Neuronal stem cell (in vitro differentiated cells): Measurements from ENCODE around the gene BMS1.

ENCODE experiments used
- DNase-seq: peaks from one replicate; pipeline ENCODE4 v3.0.0-alpha.2; 2013; ENCODE audit warnings: low spot score
- H2AFZ ChIP-seq: one replicate; pipeline ENCODE4 v1.6.1; 2013; ENCODE audit warnings: mild to moderate bottlenecking, low read length, inconsistent platforms
- H2AK5ac ChIP-seq: 2 replicates; pipeline ENCODE4 v1.6.1; 2013; ENCODE audit warnings: low read depth, mild to moderate bottlenecking, inconsistent platforms, low read length, moderate library complexity, mixed read lengths
- H2BK120ac ChIP-seq: 2 replicates; pipeline ENCODE4 v1.6.1; 2013; ENCODE audit warnings: low read depth, mild to moderate bottlenecking, inconsistent platforms, low read length, moderate library complexity, mixed read lengths
- H2BK12ac ChIP-seq: one replicate; pipeline ENCODE4 v1.6.1; 2013; ENCODE audit warnings: low read length, inconsistent platforms
- H2BK15ac ChIP-seq: 2 replicates; pipeline ENCODE4 v1.6.1; 2013; ENCODE audit warnings: mild to moderate bottlenecking, low read length, inconsistent platforms, mixed read lengths
- H2BK5ac ChIP-seq: one replicate; pipeline ENCODE4 v1.6.1; 2013; ENCODE audit warnings: inconsistent platforms, mild to moderate bottlenecking, low read length, moderate library complexity
- H3K14ac ChIP-seq: one replicate; pipeline ENCODE4 v1.6.1; 2013; ENCODE audit warnings: low read length, inconsistent platforms
- H3K18ac ChIP-seq: 2 replicates; pipeline ENCODE4 v1.6.1; 2013; ENCODE audit warnings: low read length, inconsistent platforms
- H3K23ac ChIP-seq: 2 replicates; pipeline ENCODE4 v1.6.1; 2013; ENCODE audit warnings: low read depth, mild to moderate bottlenecking, mixed read lengths, low read length, inconsistent platforms; ENCODE audit not compliant: poor library complexity
- H3K27ac ChIP-seq: replicated peaks from 3 replicates; pipeline ENCODE4 v1.5.1; 2013; ENCODE audit warnings: low read length, inconsistent platforms
- H3K27me3 ChIP-seq, 3 experiments: 2 replicates each; pipeline ENCODE4 v1.6.1; 2013; ENCODE audit warnings: low read length in 3 of 3, mild to moderate bottlenecking in 2 of 3, inconsistent platforms in 1 of 3, low read depth in 1 of 3, mixed read lengths in 1 of 3, moderate library complexity in 1 of 3; ENCODE audit not compliant: control insufficient read depth in 3 of 3, insufficient read depth in 3 of 3
- H3K36me3 ChIP-seq, 2 donors: replicated peaks in 1 of 2; 2 replicates each; pipeline ENCODE4 v1.6.1; 2013; ENCODE audit warnings: low read length in 2 of 2; ENCODE audit not compliant: control insufficient read depth in 2 of 2, insufficient read depth in 2 of 2
- H3K4ac ChIP-seq: 2 replicates; pipeline ENCODE4 v1.6.1; 2013; ENCODE audit warnings: inconsistent platforms, mild to moderate bottlenecking, low read length, moderate library complexity
- H3K4me1 ChIP-seq, 2 donors: 1 replicate in 1 of 2; 2 replicates in 1 of 2; pipeline ENCODE4 v1.6.1; 2013; ENCODE audit warnings: low read length in 2 of 2, low read depth in 1 of 2; ENCODE audit not compliant: control insufficient read depth in 2 of 2, insufficient read depth in 1 of 2
- H3K4me2 ChIP-seq: one replicate; pipeline ENCODE4 v1.6.1; 2013; ENCODE audit warnings: mild to moderate bottlenecking, low read length, inconsistent platforms; ENCODE audit not compliant: insufficient read depth, poor library complexity, severe bottlenecking
- H3K4me3 ChIP-seq, 2 donors: 2 replicates each; pipeline ENCODE4 v1.5.1; 2013; ENCODE audit warnings: low read length in 2 of 2, mild to moderate bottlenecking in 2 of 2, inconsistent platforms in 1 of 2, moderate library complexity in 1 of 2
- H3K79me1 ChIP-seq: one replicate; pipeline ENCODE4 v1.6.1; 2013; ENCODE audit warnings: low read depth, mild to moderate bottlenecking, inconsistent platforms, low read length, moderate library complexity
- H3K9ac ChIP-seq: one replicate; pipeline ENCODE4 v1.6.1; 2013; ENCODE audit warnings: mild to moderate bottlenecking, low read depth, low read length, inconsistent platforms; ENCODE audit not compliant: poor library complexity
- H3K9me3 ChIP-seq, 2 donors: replicated peaks in 1 of 2; 2 replicates each; pipeline versions ENCODE3 to v1.6.1; 2013; ENCODE audit warnings: low read length in 2 of 2, mild to moderate bottlenecking in 2 of 2, inconsistent platforms in 1 of 2, low read depth in 1 of 2, mixed read lengths in 1 of 2, moderate library complexity in 1 of 2; ENCODE audit not compliant: control insufficient read depth in 2 of 2, insufficient read depth in 1 of 2
- H4K8ac ChIP-seq: one replicate; pipeline ENCODE4 v1.6.1; 2013; ENCODE audit warnings: low read depth, mild to moderate bottlenecking, inconsistent platforms, low read length, moderate library complexity
- H4K91ac ChIP-seq: one replicate; pipeline ENCODE4 v1.6.1; 2013; ENCODE audit warnings: low read length, low read depth, mild to moderate bottlenecking, inconsistent platforms; ENCODE audit not compliant: poor library complexity
- WGBS, 2 donors: extraction: QIAGEN DNeasy Blood & Tissue Kit; methylation state at CpG; one replicate each; pipeline ENCODE4 v1.1.7; 2013; ENCODE audit warnings: missing lambda C conversion rate in 2 of 2, mixed read lengths in 1 of 2; ENCODE audit not compliant: insufficient read length in 2 of 2, insufficient replicate concordance in 1 of 2; ENCODE audit errors: extremely low coverage in 2 of 2; 5-methylcytosine and 5-hydroxymethylcytosine counted together

The BMS1 gene

DNA sequence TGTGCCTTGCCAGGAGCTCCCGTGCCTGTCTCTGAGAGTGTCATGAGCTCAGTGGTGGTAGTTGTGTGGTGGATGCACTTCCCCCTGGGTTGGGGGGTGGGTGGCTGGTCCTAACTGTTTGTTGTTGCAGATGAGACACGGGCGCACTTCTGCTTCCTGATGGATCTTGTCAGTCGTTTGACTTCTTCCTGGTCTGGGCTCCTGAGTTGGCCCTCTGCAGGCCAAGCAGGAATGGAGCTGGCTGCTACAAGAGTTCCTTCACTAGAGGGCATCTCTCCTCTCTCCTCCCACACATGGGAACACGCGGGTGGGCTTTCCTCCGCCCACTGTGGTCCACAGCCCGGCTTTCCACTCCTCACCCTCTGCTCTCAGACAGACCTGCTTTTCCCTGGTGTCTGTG is 82.0 kb downstream of the BMS1 start:
- H2BK15ac ChIP-seq = no peak overlapping the region
- H3K9ac ChIP-seq = no peak overlapping the region
- H3K4me1 ChIP-seq = no peaks in the 10 kb centered on the region
- H3K27ac ChIP-seq = no peak overlapping the region
- H3K4ac ChIP-seq = no peak overlapping the region
- H3K4me3 ChIP-seq = no peak overlapping the region
- H3K18ac ChIP-seq = peak overlapping the region; percentile 53
- no peak overlapping the region for H3K23ac ChIP-seq
- no CpG with 5 or more reads among the region's 8 CpGs for WGBS, 2 donors
- no peak overlapping the region for H4K8ac ChIP-seq
- no peak for DNase-seq
- no peak overlapping the region for H4K91ac ChIP-seq
- no peak overlapping the region for H3K14ac ChIP-seq
- H2BK120ac ChIP-seq = no peak overlapping the region
- H3K36me3 ChIP-seq = no peaks in the 10 kb centered on the region
- no peaks in the 10 kb centered on the region for H3K79me1 ChIP-seq
- no peak overlapping the region for H3K4me2 ChIP-seq
- H2BK12ac ChIP-seq = no peak overlapping the region
- H3K9me3 ChIP-seq = no peaks in the 10 kb centered on the region
- no peak overlapping the region for H2AK5ac ChIP-seq
- H2BK5ac ChIP-seq = no peak overlapping the region
- peaks cover 0 to 13% (median 0%) of the 10 kb centered on the region in 3 experiments for H3K27me3 ChIP-seq
- H2AFZ ChIP-seq = no peak overlapping the region

DNA sequence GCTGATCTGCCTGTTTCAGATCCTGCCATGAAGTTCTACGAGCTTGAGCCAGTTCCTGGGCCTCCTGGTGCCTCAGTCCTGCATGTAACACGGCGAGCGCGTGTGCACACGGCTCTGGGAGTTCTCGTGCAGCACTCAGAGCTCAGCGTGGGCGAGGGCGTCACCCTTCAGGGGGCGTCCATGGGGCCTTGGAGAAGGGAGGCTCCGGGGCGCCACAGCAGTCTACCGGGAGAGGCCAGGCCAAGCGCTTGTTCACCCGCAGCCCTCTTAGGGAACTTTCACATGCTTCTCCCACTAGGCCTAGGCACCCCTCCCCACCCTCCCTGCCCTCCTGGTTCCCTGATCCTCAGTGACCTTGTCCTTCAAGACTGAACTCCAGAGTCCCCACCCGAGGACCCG is 83.1 kb downstream of the BMS1 start:
- Histone ChIP-seq H4K8ac (no peak overlapping the region), H3K18ac (no peak overlapping the region), H3K14ac (no peak overlapping the region), H3K79me1 (no peaks in the 10 kb centered on the region), H3K4me2 (no peak overlapping the region), H2BK120ac (no peak overlapping the region), H3K4ac (no peak overlapping the region), H3K4me1 (no peaks in the 10 kb centered on the region), H2BK12ac (no peak overlapping the region), H3K9ac (no peak overlapping the region), H2AK5ac (no peak overlapping the region), H3K36me3 (no peaks in the 10 kb centered on the region), H3K4me3 (no peak overlapping the region), H4K91ac (no peak overlapping the region), H3K9me3 (no peaks in the 10 kb centered on the region), H2BK5ac (no peak overlapping the region), H3K27me3 (peaks cover 0 to 13% (median 0%) of the 10 kb centered on the region in 3 experiments), H3K23ac (no peak overlapping the region), H2BK15ac (no peak overlapping the region), H2AFZ (no peak overlapping the region), H3K27ac (no peak overlapping the region)
- DNase-seq = no peak
- no CpG with 5 or more reads among the region's 18 CpGs for WGBS, 2 donors

DNA sequence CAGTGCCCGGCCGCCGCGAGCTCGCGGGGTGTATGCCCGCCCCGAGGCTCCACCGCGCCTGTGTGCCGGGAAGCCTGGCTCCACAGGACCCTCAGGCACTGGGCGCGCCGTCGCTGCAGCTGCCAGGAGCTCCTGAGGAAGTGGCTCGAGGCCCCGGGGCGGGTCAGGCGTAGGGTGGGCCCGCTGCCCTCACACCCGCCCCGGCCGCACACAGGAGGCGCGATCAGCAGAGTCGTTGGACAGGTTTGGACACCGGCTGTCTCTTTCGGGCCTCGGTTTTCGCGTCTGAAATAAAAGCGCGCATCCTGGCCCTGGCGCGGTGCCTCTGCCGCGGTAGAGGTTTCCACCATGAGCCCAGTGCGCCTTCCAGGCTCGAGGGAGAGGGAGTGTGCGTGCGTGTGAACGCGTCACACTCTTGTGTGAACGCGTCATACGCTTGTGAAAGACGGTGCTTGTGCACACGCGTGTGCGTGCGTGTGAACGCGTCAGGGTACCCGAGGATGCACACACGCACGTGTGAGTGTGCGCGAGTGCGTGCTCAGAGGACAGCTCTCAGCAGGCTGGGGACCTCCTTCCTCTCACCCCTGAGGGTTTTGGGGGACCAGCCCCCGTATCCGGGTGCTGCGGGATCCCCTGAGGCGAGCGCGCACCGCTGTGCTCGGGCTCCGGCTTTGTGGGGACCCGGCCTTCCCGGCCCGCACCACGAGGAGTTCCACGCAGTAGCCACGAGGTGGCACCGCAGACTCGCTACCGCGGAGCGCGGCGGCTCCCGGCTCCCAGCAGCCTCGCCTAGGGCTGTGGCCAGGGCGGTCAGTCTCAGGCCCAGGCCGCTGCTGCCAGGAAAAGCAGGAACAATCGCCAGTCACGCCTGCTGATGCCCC is 83.8 kb downstream of the BMS1 start:
- no peak overlapping the region for H2BK12ac ChIP-seq
- H3K23ac ChIP-seq = peak overlapping the region; percentile 44
- peak overlapping the region; percentile 49 for H3K4me2 ChIP-seq
- H3K4me3 ChIP-seq = peak overlapping the region in 1 of 2 donors; percentile 70
- H2AK5ac ChIP-seq = no peak overlapping the region
- H2BK15ac ChIP-seq = no peak overlapping the region
- peak overlapping the region; percentile 79 for H3K9ac ChIP-seq
- no peak overlapping the region for H3K4ac ChIP-seq
- H3K14ac ChIP-seq = peak overlapping the region; percentile 94
- H3K9me3 ChIP-seq = no peaks in the 10 kb centered on the region
- H3K79me1 ChIP-seq = no peaks in the 10 kb centered on the region
- H2BK5ac ChIP-seq = no peak overlapping the region
- peak; percentile 74 for DNase-seq
- peaks cover 0 to 13% (median 0%) of the 10 kb centered on the region in 3 experiments for H3K27me3 ChIP-seq
- H3K4me1 ChIP-seq = no peaks in the 10 kb centered on the region
- H4K91ac ChIP-seq = no peak overlapping the region
- H3K36me3 ChIP-seq = no peaks in the 10 kb centered on the region
- H2AFZ ChIP-seq = peak overlapping the region; percentile 77
- H3K18ac ChIP-seq = peak overlapping the region; percentile 90
- no CpG with 5 or more reads among the region's 87 CpGs for WGBS, 2 donors
- no peak overlapping the region for H3K27ac ChIP-seq
- H2BK120ac ChIP-seq = no peak overlapping the region
- H4K8ac ChIP-seq = no peak overlapping the region

DNA sequence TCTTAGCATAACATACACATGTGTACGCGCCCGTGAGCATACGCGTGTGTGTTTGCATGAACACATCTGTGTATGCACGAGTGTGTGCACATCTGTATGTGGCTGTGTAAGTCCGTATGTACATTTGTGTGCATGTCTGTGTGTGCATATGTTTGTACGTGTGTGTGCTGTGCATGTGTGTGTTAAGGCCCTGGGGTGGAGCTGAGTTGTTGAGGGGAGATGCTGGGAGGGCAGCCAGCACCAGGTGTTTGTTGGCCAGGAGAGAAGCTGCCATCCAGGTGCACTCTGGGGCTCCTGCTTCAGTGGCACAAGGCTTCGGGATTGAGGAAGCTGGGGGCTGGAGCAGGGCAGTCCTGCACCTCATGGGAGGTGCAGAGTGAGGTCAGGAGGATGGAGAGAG is 85.0 kb downstream of the BMS1 start:
- no peak overlapping the region for H3K14ac ChIP-seq
- H3K9me3 ChIP-seq = no peaks in the 10 kb centered on the region
- WGBS, 2 donors = no CpG with 5 or more reads among the region's 9 CpGs
- no peak overlapping the region for H3K4me2 ChIP-seq
- no peaks in the 10 kb centered on the region for H3K4me1 ChIP-seq
- H3K27ac ChIP-seq = no peak overlapping the region
- H3K18ac ChIP-seq = no peak overlapping the region
- no peak for DNase-seq
- H2BK15ac ChIP-seq = no peak overlapping the region
- no peak overlapping the region for H2AK5ac ChIP-seq
- no peak overlapping the region for H3K4ac ChIP-seq
- no peaks in the 10 kb centered on the region for H3K79me1 ChIP-seq
- no peak overlapping the region for H3K23ac ChIP-seq
- no peak overlapping the region for H2BK120ac ChIP-seq
- H3K9ac ChIP-seq = no peak overlapping the region
- H3K36me3 ChIP-seq = no peaks in the 10 kb centered on the region
- no peak overlapping the region for H4K91ac ChIP-seq
- H2BK5ac ChIP-seq = no peak overlapping the region
- no peak overlapping the region for H4K8ac ChIP-seq
- no peak overlapping the region for H2AFZ ChIP-seq
- H3K27me3 ChIP-seq = peaks cover 0 to 13% (median 0%) of the 10 kb centered on the region in 3 experiments
- H3K4me3 ChIP-seq = no peak overlapping the region
- no peak overlapping the region for H2BK12ac ChIP-seq
